Type B pancreatic cell (in vitro differentiated cells): ENCODE results near the gene SOCS1. TPM values are rescaled to one million over a fixed set of nuclear protein-coding genes. Genes with fewer than 3 reads are reported as not detected.

Experiments used
- DNase-seq: peaks from one replicate; pipeline ENCODE4 v3.0.0; 2021; ENCODE audit warnings: mixed read lengths; ENCODE audit not compliant: unreplicated experiment; ENCODE audit errors: extremely low spot score
- H3K27ac Mint-ChIP-seq: 2 replicates; pipeline ENCODE4 v1.8.0; 2021; ENCODE audit warnings: mild to moderate bottlenecking, mixed read lengths
- H3K27me3 Mint-ChIP-seq: 2 replicates; pipeline ENCODE4 v1.8.0; 2021; ENCODE audit warnings: mixed read lengths
- H3K36me3 Mint-ChIP-seq: 2 replicates; pipeline ENCODE4 v1.8.0; 2021; ENCODE audit warnings: mixed read lengths
- H3K4me1 Mint-ChIP-seq: one replicate; pipeline ENCODE4 v1.8.0; 2021; ENCODE audit warnings: mixed read lengths; ENCODE audit not compliant: unreplicated experiment
- H3K4me3 Mint-ChIP-seq: 2 replicates; pipeline ENCODE4 v1.8.0; 2021; ENCODE audit warnings: mild to moderate bottlenecking, mixed read lengths
- H3K9me3 Mint-ChIP-seq: 2 replicates; pipeline ENCODE4 v1.8.0; 2021; ENCODE audit warnings: mixed read lengths
- CTCF ChIP-seq: fragments of 200-600 bp; sonication (generic); conservative IDR thresholded peaks from 2 replicates; pipeline ENCODE4 v1.5.0; 2021; ENCODE audit warnings: antibody characterized with exemption, mild to moderate bottlenecking
- total RNA-seq: library from RNA; stranded (reverse); gene quantifications from 2 replicates; pipeline ENCODE4 v1.2.1, GENCODE V29; 2021; ENCODE audit warnings: low replicate concordance

SOCS1 gene
- total RNA-seq, 1 donor from 2014 or later = 14.5 TPM

GRCh38 chr16:11277607-11278337, 21.8 kb upstream of the SOCS1 start:
- DNase-seq = no peak
- Mint-ChIP-seq H3K36me3 (no peaks in the 10 kb centered on the region), H3K4me3 (no peak overlapping the region), H3K27ac (no peak overlapping the region), H3K27me3 (no peaks in the 10 kb centered on the region), H3K9me3 (no peaks in the 10 kb centered on the region), H3K4me1 (peaks cover 11% of the 10 kb centered on the region)
- no peak for TF ChIP-seq CTCF

- Mint-ChIP-seq H3K9me3 (no peaks in the 10 kb centered on the region), H3K4me3 (no peak overlapping the region), H3K36me3 (no peaks in the 10 kb centered on the region), H3K4me1 (peaks cover 11% of the 10 kb centered on the region), H3K27me3 (no peaks in the 10 kb centered on the region), H3K27ac (no peak overlapping the region)
- TF ChIP-seq CTCF = no peak
- DNase-seq = no peak
These were observed 21.0 kb upstream of the SOCS1 start for GRCh38 chr16:11276896-11277593.

GRCh38 chr16:11276143-11276895, 20.3 kb upstream of the SOCS1 start, which contains the start of gene PRM2:
Gene PRM2, minus strand, starts transcription at chr16:11276480. Its CDS starts 110 bp downstream, at chr16:11276370.
- no peak for DNase-seq
- Mint-ChIP-seq H3K4me1 (peaks cover 11% of the 10 kb centered on the region), H3K27me3 (no peaks in the 10 kb centered on the region), H3K36me3 (no peaks in the 10 kb centered on the region), H3K27ac (no peak within 1 kb of the TSS), H3K9me3 (no peaks in the 10 kb centered on the region), H3K4me3 (no peak within 1 kb of the TSS)
- TF ChIP-seq CTCF = no peak

- H3K27me3 Mint-ChIP-seq = no peaks in the 10 kb centered on the region
- DNase-seq = no peak
- no peak overlapping the region for H3K27ac Mint-ChIP-seq
- peaks cover 11% of the 10 kb centered on the region for H3K4me1 Mint-ChIP-seq
- H3K4me3 Mint-ChIP-seq = no peak overlapping the region
- TF ChIP-seq CTCF = no peak
- H3K36me3 Mint-ChIP-seq = no peaks in the 10 kb centered on the region
- H3K9me3 Mint-ChIP-seq = no peaks in the 10 kb centered on the region
These were observed 19.0 kb upstream of the SOCS1 start for GRCh38 chr16:11274964-11275363.

- Mint-ChIP-seq H3K4me1 (peaks cover 11% of the 10 kb centered on the region), H3K27me3 (no peaks in the 10 kb centered on the region), H3K4me3 (no peak overlapping the region), H3K27ac (peak overlapping the region; percentile 65), H3K9me3 (no peaks in the 10 kb centered on the region), H3K36me3 (no peaks in the 10 kb centered on the region)
- no peak for DNase-seq
- no peak for TF ChIP-seq CTCF
These were observed 17.8 kb upstream of the SOCS1 start for GRCh38 chr16:11273721-11274324.
